HG02763 (cell line): ENCODE data around the gene ENOX1.
"Not testable (repeated sequence)": the region's sequence is repeated elsewhere in the genome, so short reads cannot be mapped to it uniquely, and the experiment has no call there.

Experiments
- ATAC-seq: cut with Tn5 transposase; IDR thresholded peaks from one replicate; pipeline ENCODE4 v1.9.1; 2021; ENCODE audit warnings: mild to moderate bottlenecking, moderate library complexity; ENCODE audit not compliant: unreplicated experiment

ENOX1 gene

GRCh38 chr13:43441899-43442499 is 344.8 kb downstream of the ENOX1 start:
- ATAC-seq, result no peak

GRCh38 chr13:43441464-43441863 is 345.3 kb downstream of the ENOX1 start:
- no peak for ATAC-seq

GRCh38 chr13:43434191-43434590 is 352.6 kb downstream of the ENOX1 start:
- ATAC-seq, result no peak

GRCh38 chr13:43433691-43434141 is 353.1 kb downstream of the ENOX1 start:
- ATAC-seq, result no peak

GRCh38 chr13:43432958-43433357 is 353.8 kb downstream of the ENOX1 start:
- no peak for ATAC-seq

- no peak for ATAC-seq
Observed at GRCh38 chr13:43431841-43432240, 354.9 kb downstream of the ENOX1 start.

GRCh38 chr13:43431290-43431716 is 355.5 kb downstream of the ENOX1 start:
- ATAC-seq, result no peak

- ATAC-seq, result no peak
Observed at GRCh38 chr13:43428545-43429296, 358.1 kb downstream of the ENOX1 start.

- ATAC-seq, result no peak
Observed at GRCh38 chr13:43426355-43426754, 360.4 kb downstream of the ENOX1 start.

- no peak for ATAC-seq
Observed at GRCh38 chr13:43425234-43425633, 361.5 kb downstream of the ENOX1 start.

- ATAC-seq, result no peak
Observed at GRCh38 chr13:43424412-43424811, 362.4 kb downstream of the ENOX1 start.

GRCh38 chr13:43422116-43422515 is 364.7 kb downstream of the ENOX1 start:
- no peak for ATAC-seq

- ATAC-seq, result not testable (repeated sequence)
Observed at GRCh38 chr13:43416842-43417241, 369.9 kb downstream of the ENOX1 start.

- not testable (repeated sequence) for ATAC-seq
Observed at GRCh38 chr13:43416408-43416807, 370.4 kb downstream of the ENOX1 start.

- not testable (repeated sequence) for ATAC-seq
Observed at GRCh38 chr13:43415903-43416391, 370.8 kb downstream of the ENOX1 start.

GRCh38 chr13:43414111-43414510 is 372.7 kb downstream of the ENOX1 start:
- no peak for ATAC-seq

GRCh38 chr13:43411741-43412140 is 375.0 kb downstream of the ENOX1 start:
- no peak for ATAC-seq

GRCh38 chr13:43411211-43411610 is 375.6 kb downstream of the ENOX1 start:
- ATAC-seq, result no peak

GRCh38 chr13:43408274-43408673 is 378.5 kb downstream of the ENOX1 start:
- ATAC-seq, result no peak

- no peak for ATAC-seq
Observed at GRCh38 chr13:43407023-43407581, 379.7 kb downstream of the ENOX1 start.

GRCh38 chr13:43405457-43405856 is 381.3 kb downstream of the ENOX1 start:
- ATAC-seq, result no peak

GRCh38 chr13:43402380-43402779 is 384.4 kb downstream of the ENOX1 start:
- ATAC-seq, result no peak
